ENCODE measurements around the gene HAPLN2. TPM values are rescaled to one million over a fixed set of nuclear protein-coding genes. Genes with fewer than 3 reads are reported as not detected.
"Not testable (repeated sequence)": the region's sequence is repeated elsewhere in the genome, so short reads cannot be mapped to it uniquely, and the experiment has no call there.

HAPLN2 gene
- total RNA-seq = 0.20 TPM

DNA sequence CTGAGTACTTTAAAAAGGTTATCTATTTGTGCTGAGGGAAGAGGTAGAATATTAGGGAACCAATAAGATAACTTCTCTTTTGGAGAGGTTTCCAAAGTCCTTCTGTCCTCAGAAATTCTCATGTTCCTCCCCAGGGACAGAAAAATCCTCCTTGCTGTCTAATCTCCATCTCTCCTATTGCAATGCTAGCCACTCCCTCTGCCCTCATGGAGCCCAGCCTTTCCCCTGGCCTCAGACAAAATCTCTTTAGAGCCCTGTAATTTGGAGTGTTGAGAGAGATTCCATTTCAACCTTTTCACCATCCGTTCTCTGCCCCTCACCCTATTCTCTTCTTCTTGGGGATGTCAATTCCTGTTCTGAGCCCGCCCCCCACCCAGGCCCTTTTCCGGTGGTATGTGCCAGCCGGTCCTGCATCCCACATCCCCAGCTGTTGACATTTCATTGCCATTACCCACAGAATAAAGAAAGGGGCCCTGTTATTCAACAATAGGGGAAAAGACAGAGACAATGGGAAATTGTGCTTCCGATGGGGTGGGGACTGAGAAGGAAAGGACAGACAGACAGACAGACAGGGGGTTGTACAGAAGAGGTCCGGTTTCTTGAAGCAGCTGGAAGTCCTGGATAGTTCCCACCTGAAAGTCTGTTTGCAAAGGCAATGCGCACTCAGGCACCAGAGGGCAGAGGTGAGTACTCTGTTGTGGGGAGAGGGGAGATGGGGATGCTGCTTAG is at the start of gene HAPLN2:
Gene HAPLN2, plus strand, starts transcription at position 563 of the 729 bp plus-strand sequence. CDS start 4,076 bp downstream, outside the sequence.
- no peak for DNase-seq

DNA sequence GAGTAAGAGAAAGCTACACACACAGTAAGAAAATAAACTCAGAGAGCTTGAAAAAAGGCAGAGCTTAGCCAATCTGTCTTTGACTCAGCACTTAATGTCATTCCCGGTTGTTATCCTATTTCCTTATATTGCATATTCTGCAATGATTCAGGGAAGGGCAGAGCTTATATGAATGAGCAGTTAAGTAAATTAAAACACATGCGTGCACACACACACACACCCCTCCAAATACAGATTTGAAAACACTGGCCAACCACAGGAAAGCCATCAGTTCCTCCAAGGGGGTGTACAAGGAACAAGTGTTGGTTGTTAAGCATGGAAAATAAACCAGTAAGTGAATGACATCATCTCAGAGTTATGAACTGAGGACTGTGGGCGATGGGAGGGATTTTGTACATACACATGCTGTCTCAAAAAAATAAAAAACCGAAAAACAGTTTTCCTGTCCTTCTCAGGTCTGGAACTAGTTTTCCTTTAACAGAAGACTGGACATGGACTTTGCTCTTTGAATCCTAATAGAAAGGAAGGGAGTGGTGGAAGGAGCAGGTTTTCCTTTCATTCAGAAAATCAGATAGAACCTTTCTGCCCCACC is 47.9 kb upstream of the HAPLN2 start:
- DNase-seq = peak; percentile 64

GRCh38 chr1:156571919-156572662 is 47.1 kb upstream of the HAPLN2 start, which contains the start of gene IQGAP3:
Gene IQGAP3, minus strand, starts transcription at chr1:156572565. Its CDS starts 36 bp downstream, at chr1:156572529.
- DNase-seq = peak; percentile 42

DNA sequence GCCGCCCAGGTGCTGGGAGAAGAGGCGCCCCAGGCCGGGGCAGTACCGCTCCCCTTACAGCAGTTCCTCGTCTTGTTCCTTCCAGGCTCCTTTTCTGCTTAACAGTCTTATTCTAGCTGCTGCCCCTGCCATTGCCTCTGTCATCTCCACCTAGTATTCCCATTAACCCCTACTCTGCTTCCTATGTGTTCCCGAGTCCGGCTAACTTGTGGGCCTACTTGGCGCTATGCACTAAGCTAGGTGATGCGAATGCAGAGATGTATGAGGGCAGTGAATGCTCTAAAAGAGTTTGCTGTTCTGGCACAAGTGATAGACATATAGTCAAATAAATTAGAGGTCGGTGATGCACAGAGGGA is 46.6 kb upstream of the HAPLN2 start:
- DNase-seq = no peak

DNA sequence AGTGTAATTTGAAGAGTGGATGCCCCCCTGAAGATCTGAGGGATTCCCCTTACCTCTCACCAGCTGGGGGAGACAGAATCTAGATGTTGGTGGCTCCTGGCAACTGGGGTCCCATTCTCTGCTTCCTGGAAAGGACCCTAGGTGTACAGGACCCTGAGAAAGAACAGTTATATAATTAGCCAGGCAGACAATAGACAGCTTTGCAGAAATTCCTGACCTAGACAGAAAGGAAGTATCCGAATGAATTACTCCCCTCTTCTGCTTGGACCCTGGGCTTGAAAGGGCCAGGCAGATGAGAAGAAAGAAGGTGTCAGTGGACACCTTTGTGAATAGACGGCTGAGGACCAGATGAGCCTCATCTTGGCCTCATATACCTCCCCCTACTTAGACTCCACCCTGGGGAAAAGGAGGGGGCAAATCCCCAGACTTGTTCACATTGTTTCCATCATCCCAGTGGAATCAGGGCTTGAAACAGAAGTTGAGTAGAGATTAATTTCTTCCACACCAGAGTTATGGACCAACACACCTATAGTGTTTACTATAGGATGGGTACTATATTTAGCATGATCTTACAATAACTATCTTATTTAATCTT is 45.1 kb upstream of the HAPLN2 start:
- DNase-seq = no peak

DNA sequence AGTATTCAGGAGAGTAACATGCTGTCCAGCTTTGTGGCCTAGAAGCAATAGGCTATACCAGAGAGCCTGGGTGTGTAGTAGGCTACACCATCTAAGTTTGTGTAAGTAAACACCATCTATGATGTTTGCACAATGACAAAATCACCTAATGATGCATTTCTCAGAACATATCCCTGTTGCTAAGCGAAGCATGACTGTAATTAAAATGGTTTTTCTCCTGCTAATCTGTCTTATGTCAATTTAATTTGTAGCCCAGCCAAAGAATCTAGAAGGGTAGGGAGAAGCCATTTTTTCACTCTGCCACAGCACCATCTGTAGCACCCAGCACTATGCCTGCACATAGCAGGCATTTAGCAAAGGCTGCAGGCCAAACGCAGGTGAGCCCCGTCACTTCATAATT is 41.7 kb upstream of the HAPLN2 start:
- DNase-seq = no peak

GRCh38 chr1:156578055-156578454 is 41.2 kb upstream of the HAPLN2 start:
- no peak for DNase-seq

DNA sequence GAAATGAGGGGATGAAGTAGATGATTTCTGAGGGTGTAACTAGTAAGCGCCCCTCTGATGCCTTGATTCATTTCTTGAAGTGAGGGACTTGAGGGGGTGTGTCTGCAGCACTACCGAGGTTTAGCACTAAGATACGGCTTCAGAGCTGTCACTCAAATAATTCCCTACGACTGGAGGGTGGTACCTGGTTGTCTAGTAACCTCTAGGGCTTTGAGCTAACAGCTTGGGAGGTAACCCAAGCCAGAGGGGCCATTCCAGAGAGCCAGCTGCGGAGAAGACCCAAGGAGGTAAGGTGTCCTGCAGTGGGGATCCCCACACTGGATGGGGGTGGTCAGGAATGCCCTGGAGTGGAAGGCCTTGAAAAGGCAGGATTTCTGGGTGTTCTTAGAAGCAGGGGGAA is 39.7 kb upstream of the HAPLN2 start, which contains the start of gene TTC24:
Gene TTC24, plus strand, starts transcription at position 252 of the 400 bp plus-strand sequence. CDS start 1,642 bp downstream, outside the sequence.
- no peak for DNase-seq

DNA sequence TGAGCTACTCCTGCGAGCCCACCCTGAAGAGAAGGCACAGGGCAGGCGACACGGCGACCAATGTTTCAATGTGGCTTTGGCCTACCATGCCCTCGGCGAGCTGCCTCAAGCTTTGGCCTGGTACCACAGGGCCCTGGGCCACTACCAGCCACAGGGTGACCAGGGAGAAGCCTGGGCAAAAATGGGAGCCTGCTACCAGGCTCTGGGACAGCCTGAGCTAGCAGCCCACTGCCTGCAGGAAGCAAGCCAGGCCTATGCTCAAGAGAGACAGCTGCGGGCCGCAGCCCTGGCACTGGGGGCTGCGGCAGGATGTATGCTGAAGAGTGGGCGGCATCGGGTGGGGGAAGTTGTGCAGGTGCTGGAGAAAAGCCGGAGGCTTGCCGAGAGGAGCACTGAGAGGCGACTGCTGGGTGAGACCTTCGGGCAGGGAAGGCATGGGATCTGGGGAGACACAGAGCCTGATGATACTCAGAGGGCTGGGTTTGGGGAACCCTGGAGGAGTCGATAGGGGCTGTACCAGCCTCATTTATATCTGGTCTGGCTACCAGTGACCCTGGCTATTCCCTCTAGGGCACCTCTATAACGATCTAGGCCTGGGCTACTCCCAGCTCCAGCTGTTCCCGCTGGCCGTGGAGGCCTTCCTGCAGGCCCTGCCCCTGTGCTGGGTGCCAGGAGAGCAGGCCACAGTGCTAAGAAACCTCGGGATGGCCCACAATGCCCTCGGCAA is 37.4 kb upstream of the HAPLN2 start:
- DNase-seq = no peak

- DNase-seq = no peak
These were observed 36.7 kb upstream of the HAPLN2 start for GRCh38 chr1:156582388-156583017.

DNA sequence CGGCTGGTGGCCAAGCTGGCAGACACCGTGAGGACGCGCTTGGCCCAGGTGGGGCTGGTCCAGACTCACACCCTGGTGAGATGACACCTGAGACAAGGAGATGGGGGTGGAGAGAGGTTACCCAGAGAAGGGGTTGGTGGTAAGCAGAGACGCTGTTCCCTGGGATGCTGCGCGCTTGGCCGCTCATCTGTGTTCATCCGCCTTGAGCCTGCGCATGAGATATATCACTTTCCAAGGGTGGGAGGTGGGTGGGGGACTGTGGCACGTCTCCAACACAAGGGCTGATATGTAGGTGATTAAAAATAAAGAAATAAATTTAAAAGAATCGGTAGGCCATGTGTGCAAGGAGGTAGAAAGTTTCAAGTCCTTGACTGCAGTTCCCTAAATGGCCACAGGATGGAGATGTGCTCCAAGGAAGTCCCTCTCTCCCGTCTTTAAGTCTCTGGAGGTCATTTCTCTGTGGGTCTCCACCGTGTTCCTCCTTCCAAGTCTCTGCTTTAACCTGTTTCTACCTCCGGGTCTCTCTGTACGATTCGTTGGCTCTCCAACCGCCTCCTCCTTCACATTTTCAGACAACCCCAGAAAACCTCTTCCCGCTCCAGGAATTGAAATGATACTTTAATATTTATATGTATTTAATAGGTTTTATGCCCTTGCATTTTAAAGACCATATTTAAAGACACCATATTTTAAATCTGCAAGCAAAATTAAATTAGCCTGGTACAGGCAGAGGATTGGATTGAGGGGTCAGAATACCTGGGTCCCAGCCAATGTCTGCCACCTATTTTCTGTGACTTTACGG is 35.2 kb upstream of the HAPLN2 start:
- DNase-seq = no peak

GRCh38 chr1:156584813-156585212 is 34.4 kb upstream of the HAPLN2 start:
- DNase-seq = no peak

DNA sequence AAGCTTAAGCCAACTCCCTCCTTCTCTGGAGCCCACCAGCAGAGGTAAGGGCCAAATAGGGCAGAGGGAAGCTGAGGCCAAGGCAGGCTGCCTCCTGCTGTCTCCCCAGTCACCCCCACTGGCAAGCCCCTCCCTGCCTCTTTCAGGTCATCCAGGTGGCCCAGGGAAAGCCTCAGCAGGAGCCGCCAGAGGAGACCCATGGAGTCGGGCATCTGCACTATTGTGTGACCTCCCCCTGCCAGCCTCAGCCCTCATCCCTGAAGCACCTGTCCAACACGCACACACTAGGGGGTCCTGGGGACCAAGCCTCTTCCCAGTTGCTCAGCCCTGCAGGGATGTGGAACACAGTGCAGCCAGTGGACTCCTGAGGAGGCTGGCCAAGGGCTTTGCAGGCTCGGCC is 32.9 kb upstream of the HAPLN2 start:
- no peak for DNase-seq

GRCh38 chr1:156586892-156587477 is 32.2 kb upstream of the HAPLN2 start:
- DNase-seq = no peak

- not testable (repeated sequence) for DNase-seq
These were observed 31.3 kb upstream of the HAPLN2 start for GRCh38 chr1:156587927-156588326.

- DNase-seq = no peak
These were observed 29.7 kb upstream of the HAPLN2 start for GRCh38 chr1:156589546-156589945.

DNA sequence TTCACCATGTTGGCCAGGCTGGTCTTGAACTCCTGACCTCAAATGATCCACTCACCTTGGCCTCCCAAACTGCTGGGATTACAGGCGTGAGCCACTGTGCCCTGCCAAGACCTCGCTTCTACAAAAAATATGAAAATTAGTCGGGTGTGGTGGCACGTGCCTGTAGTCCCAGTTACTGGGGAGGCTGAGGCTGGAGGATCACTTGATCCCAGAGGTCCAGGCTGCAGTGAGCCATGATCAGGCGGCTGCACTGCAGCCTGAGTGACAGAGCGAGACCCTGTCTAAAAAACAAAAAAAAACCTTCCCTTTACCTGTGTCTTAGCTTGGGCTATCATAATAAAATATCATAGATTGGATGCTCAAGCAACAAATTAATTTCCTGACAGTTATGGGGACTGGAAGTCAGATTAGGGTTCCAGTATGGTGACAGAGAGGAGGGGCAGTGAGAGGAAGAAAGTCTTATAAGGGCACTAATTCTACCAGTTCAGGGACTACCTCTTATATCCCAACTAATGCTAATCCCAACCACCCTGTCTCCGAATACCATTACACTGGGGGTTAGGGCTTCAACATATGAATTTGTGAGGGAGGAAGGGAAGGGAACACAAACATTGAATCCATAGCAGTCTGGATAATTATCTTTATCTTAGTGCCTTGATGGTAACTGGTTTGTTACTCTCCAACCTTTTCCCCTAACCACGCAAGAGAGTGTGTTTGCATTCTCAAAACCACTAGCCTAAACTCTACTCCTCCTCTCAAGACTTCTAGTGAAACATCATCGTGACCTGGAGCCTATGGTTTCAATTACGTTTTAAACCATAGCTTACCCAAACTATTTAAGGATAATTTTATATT is 28.7 kb upstream of the HAPLN2 start:
- DNase-seq = no peak

DNA sequence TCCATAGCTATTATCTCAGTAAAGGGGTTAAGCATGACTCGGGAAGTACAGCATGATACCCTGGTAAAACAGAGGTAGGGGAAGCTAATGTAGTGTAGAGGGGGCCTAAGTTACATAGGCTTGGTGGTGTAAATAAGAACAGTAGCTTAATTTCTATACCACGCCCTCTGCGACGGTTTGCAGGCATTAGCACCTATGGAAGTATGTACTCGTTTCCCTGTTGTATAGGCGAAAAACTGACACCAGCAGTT is 28.1 kb upstream of the HAPLN2 start:
- DNase-seq = no peak

- peak; percentile 15 for DNase-seq
These were observed 27.6 kb upstream of the HAPLN2 start, which contains the start of gene NAXE for GRCh38 chr1:156591432-156592157. Gene NAXE, plus strand, starts transcription at chr1:156591776. Its CDS starts 29 bp downstream, at chr1:156591805.

Measured in skin of body (tissue), 2 donors.